GM12874 (cell line): ENCODE data around the gene GLYATL3.

Experiments used
- CTCF ChIP-seq: IDR thresholded peaks from 2 replicates; pipeline ENCODE4 v1.5.1; 2011; ENCODE audit warnings: low read depth, mild to moderate bottlenecking, control low read depth, low read length, moderate library complexity; ENCODE audit not compliant: insufficient read depth

GLYATL3 gene

GRCh38 chr6:49504666-49505065 is 4.9 kb downstream of the GLYATL3 start:
- no peak for TF ChIP-seq CTCF

GRCh38 chr6:49506569-49507111 is 6.9 kb downstream of the GLYATL3 start:
- no peak for TF ChIP-seq CTCF

- TF ChIP-seq CTCF: no peak
Measured at GRCh38 chr6:49509342-49509741, 9.6 kb downstream of the GLYATL3 start.

- TF ChIP-seq CTCF: no peak
Measured at GRCh38 chr6:49513153-49513989, 13.6 kb downstream of the GLYATL3 start.

GRCh38 chr6:49514571-49515484 is 15.1 kb downstream of the GLYATL3 start:
- no peak for TF ChIP-seq CTCF

GRCh38 chr6:49515485-49516146 is 15.9 kb downstream of the GLYATL3 start:
- TF ChIP-seq CTCF: no peak

- TF ChIP-seq CTCF: no peak
Measured at GRCh38 chr6:49516147-49516505, 16.4 kb downstream of the GLYATL3 start.
